Measurements from ENCODE around the gene CHMP1B.

Gene CHMP1B, protein sequence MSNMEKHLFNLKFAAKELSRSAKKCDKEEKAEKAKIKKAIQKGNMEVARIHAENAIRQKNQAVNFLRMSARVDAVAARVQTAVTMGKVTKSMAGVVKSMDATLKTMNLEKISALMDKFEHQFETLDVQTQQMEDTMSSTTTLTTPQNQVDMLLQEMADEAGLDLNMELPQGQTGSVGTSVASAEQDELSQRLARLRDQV

DNA sequence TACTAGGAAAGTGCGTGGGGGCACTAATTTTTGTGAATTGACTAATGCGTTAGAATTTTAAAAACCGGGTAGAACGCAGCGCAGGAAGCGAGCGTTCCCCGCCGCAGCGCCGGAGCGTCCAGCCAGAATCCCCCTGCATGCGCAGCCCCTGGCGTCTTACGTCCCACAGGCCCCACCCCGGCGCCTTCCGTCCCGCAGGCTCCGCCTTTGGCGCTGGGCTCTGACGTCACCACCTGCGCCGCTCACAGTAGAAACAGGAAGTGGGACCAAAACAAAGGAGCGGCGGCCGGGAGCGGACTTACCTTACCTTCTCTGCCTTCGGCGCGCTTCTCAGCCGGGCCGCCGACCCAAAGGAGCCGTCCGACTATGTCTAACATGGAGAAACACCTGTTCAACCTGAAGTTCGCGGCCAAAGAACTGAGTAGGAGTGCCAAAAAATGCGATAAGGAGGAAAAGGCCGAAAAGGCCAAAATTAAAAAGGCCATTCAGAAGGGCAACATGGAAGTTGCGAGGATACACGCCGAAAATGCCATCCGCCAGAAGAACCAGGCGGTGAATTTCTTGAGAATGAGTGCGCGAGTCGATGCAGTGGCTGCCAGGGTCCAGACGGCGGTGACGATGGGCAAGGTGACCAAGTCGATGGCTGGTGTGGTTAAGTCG, at the start of gene CHMP1B:
Gene CHMP1B (plus strand): TSS at position 268 of the 660 bp plus-strand sequence. CDS start 99 bp downstream, at position 367.
- TF ChIP-seq, protein P1, sequence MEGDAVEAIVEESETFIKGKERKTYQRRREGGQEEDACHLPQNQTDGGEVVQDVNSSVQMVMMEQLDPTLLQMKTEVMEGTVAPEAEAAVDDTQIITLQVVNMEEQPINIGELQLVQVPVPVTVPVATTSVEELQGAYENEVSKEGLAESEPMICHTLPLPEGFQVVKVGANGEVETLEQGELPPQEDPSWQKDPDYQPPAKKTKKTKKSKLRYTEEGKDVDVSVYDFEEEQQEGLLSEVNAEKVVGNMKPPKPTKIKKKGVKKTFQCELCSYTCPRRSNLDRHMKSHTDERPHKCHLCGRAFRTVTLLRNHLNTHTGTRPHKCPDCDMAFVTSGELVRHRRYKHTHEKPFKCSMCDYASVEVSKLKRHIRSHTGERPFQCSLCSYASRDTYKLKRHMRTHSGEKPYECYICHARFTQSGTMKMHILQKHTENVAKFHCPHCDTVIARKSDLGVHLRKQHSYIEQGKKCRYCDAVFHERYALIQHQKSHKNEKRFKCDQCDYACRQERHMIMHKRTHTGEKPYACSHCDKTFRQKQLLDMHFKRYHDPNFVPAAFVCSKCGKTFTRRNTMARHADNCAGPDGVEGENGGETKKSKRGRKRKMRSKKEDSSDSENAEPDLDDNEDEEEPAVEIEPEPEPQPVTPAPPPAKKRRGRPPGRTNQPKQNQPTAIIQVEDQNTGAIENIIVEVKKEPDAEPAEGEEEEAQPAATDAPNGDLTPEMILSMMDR (IDR thresholded peaks at IDR 0.05) = no peak

DNA sequence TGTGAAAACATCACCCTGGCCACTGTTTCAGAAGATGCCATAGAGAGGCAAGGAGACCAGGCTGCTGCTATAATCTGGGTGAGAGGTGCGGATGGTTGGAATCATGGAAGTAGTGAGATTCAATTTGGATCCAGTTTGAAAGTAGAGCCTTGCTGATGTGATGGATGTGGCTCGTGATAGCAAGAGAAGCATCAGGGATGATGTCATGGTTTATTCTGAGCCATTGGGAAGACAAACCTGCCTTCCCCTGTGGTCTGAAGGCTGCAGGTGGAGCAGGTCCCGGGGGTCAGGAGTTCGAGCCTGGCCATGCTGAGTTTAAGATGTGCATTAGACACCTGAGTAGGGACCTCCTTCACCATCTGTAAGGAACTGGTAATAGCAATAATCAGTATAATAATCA, 49.6 kb upstream of the CHMP1B start:
- TF ChIP-seq, protein P1 (IDR thresholded peaks at IDR 0.05) = no peak

- TF ChIP-seq, protein P1 (IDR thresholded peaks at IDR 0.05) = no peak
Measured at GRCh38 chr18:11802158-11802557, 49.1 kb upstream of the CHMP1B start.

GRCh38 chr18:11802586-11802985, 48.6 kb upstream of the CHMP1B start:
- TF ChIP-seq, protein P1 (IDR thresholded peaks at IDR 0.05) = no peak

DNA sequence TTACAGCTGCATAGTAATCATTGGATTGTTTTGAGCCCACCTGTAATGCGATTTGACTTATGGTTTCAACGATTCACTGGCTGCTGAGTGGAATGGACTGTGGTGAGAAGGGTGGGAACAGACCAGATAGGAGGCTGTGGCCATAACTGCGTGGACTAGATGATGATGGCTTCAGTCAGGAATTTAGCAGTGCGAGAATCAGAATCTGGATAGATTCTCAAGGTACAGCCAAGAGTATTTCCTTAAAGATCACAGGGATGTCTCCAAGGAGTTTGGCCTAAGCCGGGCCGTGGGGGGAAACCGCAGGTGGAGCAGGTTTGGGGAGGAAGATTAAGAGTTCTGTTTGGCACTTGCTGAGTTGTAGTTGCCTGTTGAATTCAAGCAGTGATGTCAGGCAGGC, 44.0 kb upstream of the CHMP1B start:
- TF ChIP-seq, protein P1 (IDR thresholded peaks at IDR 0.05) = no peak

DNA sequence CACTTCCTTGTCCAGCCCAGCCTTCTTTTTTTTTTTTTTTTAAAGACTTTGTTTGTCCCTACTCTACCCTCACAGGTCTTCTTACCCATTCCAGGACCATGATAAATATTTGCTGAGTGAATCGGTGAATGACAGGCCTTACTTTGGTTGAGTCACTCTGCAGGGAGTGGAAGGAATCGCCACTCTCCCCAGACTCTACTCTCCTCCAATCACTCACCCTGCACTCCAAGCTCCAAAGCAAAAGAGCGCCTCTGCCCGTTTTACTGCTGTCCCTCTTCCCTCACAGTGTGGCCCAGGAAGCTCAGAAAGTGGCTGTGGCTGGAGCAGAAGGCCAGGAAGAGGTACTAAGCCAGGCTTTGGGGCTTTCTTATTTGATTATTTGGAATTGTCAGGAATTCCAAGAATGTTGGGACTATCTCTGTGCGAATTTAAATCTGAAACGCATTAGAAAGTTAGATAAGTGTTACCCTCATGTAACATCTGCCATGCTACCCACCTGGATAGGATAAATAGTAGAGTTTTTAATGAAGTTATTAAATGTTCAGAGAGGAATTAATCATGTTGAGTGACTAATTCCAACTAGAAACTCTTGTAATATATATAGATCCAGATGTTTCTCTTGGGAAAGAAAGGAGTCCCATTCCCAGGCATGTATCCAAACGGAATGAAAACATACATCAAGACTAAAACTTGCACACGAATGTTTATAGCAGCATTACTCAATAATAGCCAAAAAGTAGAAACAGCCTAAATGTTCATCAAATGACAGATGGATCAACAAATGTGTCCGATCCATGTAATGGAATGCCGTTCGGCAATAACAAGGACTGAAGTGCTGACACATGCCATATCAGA, 43.0 kb upstream of the CHMP1B start:
- TF ChIP-seq, protein P1 (IDR thresholded peaks at IDR 0.05) = no peak

GRCh38 chr18:11809895-11810294, 41.3 kb upstream of the CHMP1B start:
- TF ChIP-seq, protein P1 (IDR thresholded peaks at IDR 0.05) = no peak
